ENCODE data around the gene OR52K1. TPM values are rescaled to one million over a fixed set of nuclear protein-coding genes. Genes with fewer than 3 reads are reported as not detected.

Gene OR52K1
- total RNA-seq, 2 donors from 2014 or later: not detected

Other genes with a start within 250 kb of the OR52K1 start
- not detected for gene OR52B4, start 114.3 kb upstream of the OR52K1 start, total RNA-seq
- gene TRIM21, start 88.9 kb upstream of the OR52K1 start, total RNA-seq: 10 to 100 TPM; 27.3 to 41.3 TPM
- gene OR52K2, start 33.4 kb upstream of the OR52K1 start, total RNA-seq: not detected
- gene OR52M1, start 62.5 kb downstream of the OR52K1 start, total RNA-seq: not detected
- not detected for gene OR52I2, start 99.1 kb downstream of the OR52K1 start, total RNA-seq
- gene OR52I1, start 111.4 kb downstream of the OR52K1 start, total RNA-seq: not detected
- gene TRIM68, start 125.6 kb downstream of the OR52K1 start, total RNA-seq: 10 to 100 TPM; 12.6 to 15.3 TPM
- not detected for gene OR51D1, start 154.8 kb downstream of the OR52K1 start, total RNA-seq
- gene OR51E1, start 161.3 kb downstream of the OR52K1 start, total RNA-seq: not detected
- gene OR51E2, start 215.2 kb downstream of the OR52K1 start, total RNA-seq: not detected
- not detected for gene MMP26, start 222.1 kb downstream of the OR52K1 start, total RNA-seq